Vagina (tissue), 2 donors: ENCODE data around the gene DCDC2C. TPM values are rescaled to one million over a fixed set of nuclear protein-coding genes. Genes with fewer than 3 reads are reported as not detected.

Experiments used
- DNase-seq, 2 donors: peaks; one replicate each; pipeline ENCODE4 v3.0.0-alpha.2; 2017; ENCODE audit errors: extremely low spot score in 2 of 2
- H3K27ac ChIP-seq: fragments of 200-600 bp; sonication (generic); one replicate; pipeline ENCODE4 v1.5.1; 2019
- H3K27me3 ChIP-seq: fragments of 200-600 bp; sonication (generic); one replicate; pipeline ENCODE4 v1.5.1; 2019
- H3K36me3 ChIP-seq, 2 donors: fragments of 200-600 bp; sonication (generic); one replicate each; pipeline ENCODE4 v1.5.1; 2017 to 2019
- H3K4me1 ChIP-seq: fragments of 200-600 bp; sonication (generic); one replicate; pipeline ENCODE4 v1.5.1; 2019
- H3K4me3 ChIP-seq, 2 donors: fragments of 200-600 bp; sonication (generic); 1 replicate in 1 of 2; 2 replicates in 1 of 2; pipeline ENCODE4 v1.5.1; 2016 to 2019
- H3K9me3 ChIP-seq: fragments of 200-600 bp; sonication (generic); one replicate; pipeline ENCODE4 v1.5.1; 2019
- POLR2A ChIP-seq, 2 donors: fragments of 450-650 bp; IDR thresholded peaks; one replicate each; pipeline ENCODE4 v1.6.1; 2017; ENCODE audit warnings: antibody characterized with exemption in 2 of 2, mild to moderate bottlenecking in 2 of 2, moderate library complexity in 2 of 2
- POLR2AphosphoS5 ChIP-seq, 2 donors: sonication (generic); formaldehyde crosslinking; IDR thresholded peaks; one replicate each; pipeline ENCODE4 v1.9.0; 2017; ENCODE audit warnings: antibody characterized with exemption in 2 of 2, mild to moderate bottlenecking in 2 of 2, low read depth in 1 of 2; ENCODE audit not compliant: insufficient read depth in 1 of 2
- intact Hi-C: fragments of 100-400 bp; cut with DNase I; formaldehyde crosslinking; loops from one replicate; pipeline ENCODE4 v1.15.1; 2023
- total RNA-seq: library from RNA; depleted of rRNA; stranded (reverse); fragments of >200 nt; gene quantifications from one replicate; pipeline ENCODE4 v1.2.3, GENCODE V29; 2016
- TF ChIP-seq, protein P1 (sequence below), 3 experiments: fragments of 450-650 bp in 2 of 3; fragments of 200-600 bp in 1 of 3; sonication (generic) in 1 of 3; IDR thresholded peaks; one replicate each; pipeline ENCODE4 v1.5.1; 2017 to 2019; ENCODE audit warnings: antibody characterized with exemption in 3 of 3, mild to moderate bottlenecking in 2 of 3, moderate library complexity in 2 of 3

The DCDC2C gene
- total RNA-seq, 1 donor from 2014 or later, result not detected

DNA sequence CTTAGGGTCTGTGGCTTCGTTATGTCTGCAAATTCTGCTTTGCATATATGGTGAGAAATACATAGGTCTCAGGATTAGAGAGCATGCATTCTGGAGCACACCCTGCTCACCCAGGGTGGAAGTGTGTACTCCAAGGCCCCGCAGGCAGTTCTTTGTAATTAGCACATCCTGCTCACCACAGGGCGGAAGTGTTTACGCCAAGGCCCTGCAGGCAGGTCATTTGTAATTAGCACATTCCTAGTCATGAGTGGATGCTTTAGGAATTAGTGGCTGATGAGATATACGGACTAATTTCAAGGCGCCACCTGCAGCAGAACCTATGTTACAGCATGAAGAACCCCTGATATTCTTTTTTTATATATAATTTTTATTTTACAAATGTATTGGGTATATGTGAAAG lies 41.1 kb upstream of the DCDC2C start:
- H3K4me3 ChIP-seq, result no peak overlapping the region
- TF ChIP-seq, protein P1, sequence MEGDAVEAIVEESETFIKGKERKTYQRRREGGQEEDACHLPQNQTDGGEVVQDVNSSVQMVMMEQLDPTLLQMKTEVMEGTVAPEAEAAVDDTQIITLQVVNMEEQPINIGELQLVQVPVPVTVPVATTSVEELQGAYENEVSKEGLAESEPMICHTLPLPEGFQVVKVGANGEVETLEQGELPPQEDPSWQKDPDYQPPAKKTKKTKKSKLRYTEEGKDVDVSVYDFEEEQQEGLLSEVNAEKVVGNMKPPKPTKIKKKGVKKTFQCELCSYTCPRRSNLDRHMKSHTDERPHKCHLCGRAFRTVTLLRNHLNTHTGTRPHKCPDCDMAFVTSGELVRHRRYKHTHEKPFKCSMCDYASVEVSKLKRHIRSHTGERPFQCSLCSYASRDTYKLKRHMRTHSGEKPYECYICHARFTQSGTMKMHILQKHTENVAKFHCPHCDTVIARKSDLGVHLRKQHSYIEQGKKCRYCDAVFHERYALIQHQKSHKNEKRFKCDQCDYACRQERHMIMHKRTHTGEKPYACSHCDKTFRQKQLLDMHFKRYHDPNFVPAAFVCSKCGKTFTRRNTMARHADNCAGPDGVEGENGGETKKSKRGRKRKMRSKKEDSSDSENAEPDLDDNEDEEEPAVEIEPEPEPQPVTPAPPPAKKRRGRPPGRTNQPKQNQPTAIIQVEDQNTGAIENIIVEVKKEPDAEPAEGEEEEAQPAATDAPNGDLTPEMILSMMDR (IDR thresholded peaks at IDR 0.05), result no peak
- no peak for TF ChIP-seq POLR2AphosphoS5 (IDR thresholded peaks at IDR 0.05; ENCODE audit: insufficient read depth in 1 of 2, low read depth in 1 of 2)
- no peak for TF ChIP-seq POLR2A (IDR thresholded peaks at IDR 0.05)
- no peak overlapping the region for H3K27ac ChIP-seq
- intact Hi-C loops, result no loop called here
- DNase-seq, result no peak
- no peaks in the 10 kb centered on the region for H3K36me3 ChIP-seq
- H3K27me3 ChIP-seq, result no peaks in the 10 kb centered on the region
- H3K4me1 ChIP-seq, result no peaks in the 10 kb centered on the region
- no peaks in the 10 kb centered on the region for H3K9me3 ChIP-seq

DNA sequence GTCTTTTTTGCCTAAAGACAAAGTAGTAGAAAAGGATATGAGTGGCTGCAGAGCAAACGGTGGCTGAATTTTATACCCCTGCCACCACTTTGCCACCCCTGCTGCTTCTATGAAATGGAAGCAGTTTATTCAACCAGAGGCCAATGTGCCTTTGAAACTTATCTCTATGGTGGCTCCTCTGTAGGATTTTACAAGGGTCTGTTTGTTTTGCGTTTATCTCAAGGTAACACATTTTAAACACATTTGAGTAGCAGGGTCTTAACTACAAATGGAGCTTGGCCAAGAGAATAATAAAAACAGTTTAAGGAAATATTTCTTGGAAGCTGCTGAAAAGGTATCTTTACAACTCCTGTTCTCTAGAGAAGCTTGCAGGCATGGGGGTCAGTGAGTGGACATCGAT lies 39.3 kb upstream of the DCDC2C start:
- no peak for DNase-seq
- intact Hi-C loops, result no loop called here
- Histone ChIP-seq H3K36me3 (no peaks in the 10 kb centered on the region), H3K4me1 (no peaks in the 10 kb centered on the region), H3K9me3 (no peaks in the 10 kb centered on the region), H3K27ac (no peak overlapping the region), H3K27me3 (no peaks in the 10 kb centered on the region), H3K4me3 (no peak overlapping the region)
- TF ChIP-seq POLR2A (IDR thresholded peaks at IDR 0.05) (no peak), POLR2AphosphoS5 (IDR thresholded peaks at IDR 0.05; ENCODE audit: insufficient read depth in 1 of 2, low read depth in 1 of 2) (no peak)
- TF ChIP-seq, protein P1 (IDR thresholded peaks at IDR 0.05), result no peak

DNA sequence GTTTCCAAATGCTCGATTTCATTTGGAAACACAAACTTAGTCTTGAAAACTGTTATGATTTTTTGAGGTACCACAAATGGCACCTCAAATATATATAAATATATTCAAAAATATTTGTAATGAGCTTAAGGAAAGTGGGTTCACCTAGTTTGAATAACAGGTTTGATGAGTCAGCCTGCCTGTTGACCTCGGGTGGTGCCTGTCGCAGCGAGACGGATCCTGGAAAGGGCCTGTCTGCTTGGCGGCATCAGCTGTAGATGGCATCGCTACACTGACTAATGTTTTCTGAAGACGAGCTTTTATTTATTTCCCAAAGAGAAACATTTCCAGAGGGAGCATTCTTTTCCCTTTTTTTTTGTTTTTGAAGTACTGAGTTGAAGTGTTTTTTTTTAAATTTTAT lies 38.5 kb upstream of the DCDC2C start:
- H3K36me3 ChIP-seq, result no peaks in the 10 kb centered on the region
- H3K4me3 ChIP-seq, result no peak overlapping the region
- no peaks in the 10 kb centered on the region for H3K27me3 ChIP-seq
- no peak overlapping the region for H3K27ac ChIP-seq
- H3K4me1 ChIP-seq, result no peaks in the 10 kb centered on the region
- intact Hi-C loops, result no loop called here
- peak in 1 of 2 donors; percentile 14 for DNase-seq
- TF ChIP-seq POLR2AphosphoS5 (IDR thresholded peaks at IDR 0.05; ENCODE audit: insufficient read depth in 1 of 2, low read depth in 1 of 2), result no peak
- no peaks in the 10 kb centered on the region for H3K9me3 ChIP-seq

- Histone ChIP-seq H3K27me3 (no peaks in the 10 kb centered on the region), H3K9me3 (no peaks in the 10 kb centered on the region), H3K4me3 (no peak overlapping the region), H3K36me3 (no peaks in the 10 kb centered on the region), H3K4me1 (no peaks in the 10 kb centered on the region), H3K27ac (no peak overlapping the region)
- TF ChIP-seq POLR2AphosphoS5 (IDR thresholded peaks at IDR 0.05; ENCODE audit: insufficient read depth in 1 of 2, low read depth in 1 of 2) (no peak), POLR2A (IDR thresholded peaks at IDR 0.05) (no peak)
- TF ChIP-seq, protein P1 (IDR thresholded peaks at IDR 0.05), result no peak
- peak; percentile 71 to 82 for DNase-seq
- intact Hi-C loops, result no loop called here
Measured at GRCh38 chr2:3665886-3666612, 37.3 kb upstream of the DCDC2C start.

DNA sequence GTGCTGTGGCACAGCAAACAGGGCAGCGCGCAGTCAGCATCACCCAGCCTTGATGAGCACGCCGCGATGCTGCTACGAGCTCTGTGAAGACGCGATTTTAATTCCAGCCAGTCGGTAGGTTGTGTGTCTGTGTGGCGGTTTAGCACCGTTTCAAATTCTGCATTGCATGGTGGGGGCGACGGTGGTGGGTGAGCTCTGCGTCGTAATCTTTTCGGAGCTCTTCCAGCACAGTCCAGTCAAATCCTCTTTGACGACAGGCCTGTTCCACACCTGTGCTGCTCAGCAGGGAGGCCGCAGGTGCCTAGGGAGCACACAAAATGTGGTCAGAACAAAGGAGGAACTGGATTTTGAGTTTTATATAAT lies 36.8 kb upstream of the DCDC2C start:
- H3K4me3 ChIP-seq, result no peak overlapping the region
- H3K9me3 ChIP-seq, result no peaks in the 10 kb centered on the region
- TF ChIP-seq POLR2AphosphoS5 (IDR thresholded peaks at IDR 0.05; ENCODE audit: insufficient read depth in 1 of 2, low read depth in 1 of 2), result no peak
- TF ChIP-seq, protein P1 (IDR thresholded peaks at IDR 0.05), result no peak
- TF ChIP-seq POLR2A (IDR thresholded peaks at IDR 0.05), result no peak
- no peaks in the 10 kb centered on the region for H3K4me1 ChIP-seq
- H3K36me3 ChIP-seq, result no peaks in the 10 kb centered on the region
- H3K27ac ChIP-seq, result no peak overlapping the region
- no peaks in the 10 kb centered on the region for H3K27me3 ChIP-seq
- peak in 1 of 2 donors; percentile 74 for DNase-seq
- intact Hi-C loops, result no loop called here
